CD8-positive, alpha-beta memory T cell (primary cell): ENCODE results near the gene HAPLN1. TPM values are rescaled to one million over a fixed set of nuclear protein-coding genes. Genes with fewer than 3 reads are reported as not detected.

Experiments
- CTCF ChIA-PET: fragments of 350-600 bp; sonication (Branson Sonifier 250); formaldehyde crosslinking; loops from one replicate; lab custom pipeline; 2021; ENCODE audit warnings: antibody characterized with exemption; lab: Charles Lee
- POLR2A ChIA-PET: fragments of 350-600 bp; sonication (Branson Sonifier 250); formaldehyde crosslinking; loops from one replicate; lab custom pipeline; 2021; ENCODE audit warnings: antibody characterized with exemption; lab: Charles Lee
- DNase-seq, 5 donors: peaks; one replicate each; pipeline versions ENCODE4 v3.0.0 to v3.0.0-alpha.2; 2020 to 2022; ENCODE audit warnings: mixed read lengths in 1 of 5
- H3K27ac ChIP-seq: one replicate; pipeline ENCODE4 v1.7.0; 2013; ENCODE audit warnings: low read depth, mild to moderate bottlenecking, low read length, moderate library complexity
- H3K27me3 ChIP-seq: 2 replicates; pipeline ENCODE4 v1.7.0; 2013; ENCODE audit warnings: low read length, mild to moderate bottlenecking; ENCODE audit not compliant: insufficient read depth, poor library complexity, severe bottlenecking
- H3K36me3 ChIP-seq: 2 replicates; pipeline ENCODE4 v1.7.0; 2013; ENCODE audit warnings: mild to moderate bottlenecking, low read length, moderate library complexity; ENCODE audit not compliant: insufficient read depth
- H3K4me1 ChIP-seq: 2 replicates; pipeline ENCODE4 v1.7.0; 2013; ENCODE audit warnings: mild to moderate bottlenecking, low read length, moderate library complexity; ENCODE audit not compliant: insufficient read depth
- H3K4me3 ChIP-seq: 2 replicates; pipeline ENCODE4 v1.7.0; 2013; ENCODE audit warnings: mild to moderate bottlenecking, low read length
- H3K9me3 ChIP-seq: 2 replicates; pipeline ENCODE4 v1.7.0; 2013; ENCODE audit warnings: mild to moderate bottlenecking, low read length
- H3K27ac Mint-ChIP-seq, 8 donors: one replicate each; pipeline ENCODE4 v1.8.0; 2020 to 2021; ENCODE audit warnings: mixed read lengths in 8 of 8, mild to moderate bottlenecking in 6 of 8, inconsistent platforms in 3 of 8, moderate library complexity in 3 of 8
- H3K27me3 Mint-ChIP-seq, 2 donors: one replicate each; pipeline ENCODE4 v1.8.0; 2020 to 2021; ENCODE audit warnings: mixed read lengths in 2 of 2, mild to moderate bottlenecking in 1 of 2, moderate library complexity in 1 of 2
- H3K36me3 Mint-ChIP-seq, 3 donors: one replicate each; pipeline ENCODE4 v1.8.0; 2020 to 2021; ENCODE audit warnings: mixed read lengths in 3 of 3, inconsistent platforms in 1 of 3, mild to moderate bottlenecking in 1 of 3
- H3K4me1 Mint-ChIP-seq, 3 donors: one replicate each; pipeline ENCODE4 v1.8.0; 2020 to 2021; ENCODE audit warnings: mixed read lengths in 3 of 3, inconsistent platforms in 1 of 3, mild to moderate bottlenecking in 1 of 3
- H3K4me3 Mint-ChIP-seq, 7 donors: one replicate each; pipeline ENCODE4 v1.8.0; 2020 to 2021; ENCODE audit warnings: mixed read lengths in 7 of 7, mild to moderate bottlenecking in 6 of 7, moderate library complexity in 4 of 7, inconsistent platforms in 2 of 7
- H3K9me3 Mint-ChIP-seq, 5 donors: one replicate each; pipeline ENCODE4 v1.8.0; 2020 to 2022; ENCODE audit warnings: mixed read lengths in 5 of 5, mild to moderate bottlenecking in 3 of 5, moderate library complexity in 2 of 5, inconsistent platforms in 1 of 5
- polyA plus RNA-seq: library from polyadenylated mRNA; unstranded; fragments of 300-500 nt; fragmentation: Illumina TruSeq; gene quantifications from one replicate; pipeline ENCODE4 v1.2.3, GENCODE V29; 2021
- total RNA-seq, 2 experiments: library from RNA; stranded (reverse); gene quantifications; one replicate each; pipeline ENCODE4 v1.2.3, GENCODE V29; 2021

The HAPLN1 gene
- total and polyA plus RNA-seq, 3 experiments from 2014 or later = not detected

DNA sequence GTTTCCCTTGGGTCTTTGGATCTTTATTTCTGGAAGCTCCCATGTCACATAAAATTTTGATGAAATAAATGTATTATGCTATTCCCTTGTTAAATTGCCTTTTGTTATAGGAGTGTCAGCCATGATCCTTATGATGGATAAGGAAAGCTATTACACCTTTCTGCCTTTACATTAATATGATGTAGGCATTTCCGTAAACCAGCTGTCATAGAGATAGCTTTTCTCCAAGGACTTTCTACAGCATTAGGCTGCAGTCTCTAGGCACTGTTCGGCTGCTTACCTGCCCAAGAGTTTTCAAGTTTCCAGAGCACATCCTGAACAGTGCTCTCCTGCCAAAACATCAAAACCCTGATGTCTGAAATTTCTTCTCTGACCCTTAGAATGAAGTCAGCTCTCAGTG lies 87.4 kb downstream of the HAPLN1 start:
- no peak overlapping the region for H3K4me3 Mint-ChIP-seq
- H3K9me3 ChIP-seq = no peaks in the 10 kb centered on the region
- CTCF ChIA-PET = no interaction called here

GRCh38 chr5:83632874-83633273 lies 87.8 kb downstream of the HAPLN1 start:
- no peaks in the 10 kb centered on the region for H3K27me3 ChIP-seq
- ChIA-PET CTCF (no interaction called here), POLR2A (no interaction called here)
- Mint-ChIP-seq H3K4me3 (no peak overlapping the region), H3K27ac (no peak overlapping the region), H3K9me3 (peaks cover 0 to 4% (median 0%) of the 10 kb centered on the region in 5 donors), H3K27me3 (no peaks in the 10 kb centered on the region), H3K4me1 (no peaks in the 10 kb centered on the region), H3K36me3 (no peaks in the 10 kb centered on the region)
- H3K4me1 ChIP-seq = no peaks in the 10 kb centered on the region
- no peak overlapping the region for H3K27ac ChIP-seq
- no peak overlapping the region for H3K4me3 ChIP-seq
- H3K36me3 ChIP-seq = no peaks in the 10 kb centered on the region
- no peak for DNase-seq
- no peaks in the 10 kb centered on the region for H3K9me3 ChIP-seq

More for the DNA sequence above, 87.4 kb downstream of the HAPLN1 start:
- no peak for DNase-seq
- POLR2A ChIA-PET = no interaction called here
- H3K27me3 ChIP-seq = no peaks in the 10 kb centered on the region
- Mint-ChIP-seq H3K4me1 (no peaks in the 10 kb centered on the region), H3K27me3 (no peaks in the 10 kb centered on the region), H3K9me3 (peaks cover 0 to 4% (median 0%) of the 10 kb centered on the region in 5 donors), H3K36me3 (no peaks in the 10 kb centered on the region), H3K27ac (no peak overlapping the region)
- H3K4me1 ChIP-seq = no peaks in the 10 kb centered on the region
- H3K36me3 ChIP-seq = no peaks in the 10 kb centered on the region
- H3K4me3 ChIP-seq = no peak overlapping the region
- no peak overlapping the region for H3K27ac ChIP-seq

DNA sequence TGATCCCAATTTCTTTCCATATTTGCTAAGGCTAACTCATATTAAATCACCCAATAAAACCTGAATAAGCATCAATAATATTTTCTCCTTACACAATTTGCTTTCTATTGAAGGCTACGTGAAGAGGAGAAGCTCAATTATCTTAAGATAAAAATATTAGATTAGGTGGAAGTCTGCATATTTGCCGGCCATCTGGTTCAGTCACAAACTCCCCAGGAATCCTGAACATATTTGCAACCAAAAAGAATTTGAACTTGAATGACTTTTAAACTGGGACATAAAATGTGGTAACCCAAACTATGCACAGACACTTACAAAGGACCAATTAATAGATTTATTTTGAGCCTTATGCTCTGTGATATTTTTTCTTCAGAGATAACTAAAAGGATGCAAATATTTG lies 92.3 kb downstream of the HAPLN1 start:
- no peak overlapping the region for H3K27ac Mint-ChIP-seq
- no peak overlapping the region for H3K4me3 Mint-ChIP-seq
- peaks cover 0 to 4% (median 0%) of the 10 kb centered on the region in 5 donors for H3K9me3 Mint-ChIP-seq
- Histone ChIP-seq H3K36me3 (no peaks in the 10 kb centered on the region), H3K9me3 (no peaks in the 10 kb centered on the region), H3K27ac (no peak overlapping the region), H3K27me3 (no peaks in the 10 kb centered on the region), H3K4me3 (no peak overlapping the region), H3K4me1 (no peaks in the 10 kb centered on the region)
- H3K4me1 Mint-ChIP-seq = no peaks in the 10 kb centered on the region
- no peaks in the 10 kb centered on the region for H3K36me3 Mint-ChIP-seq
- no peak for DNase-seq
- ChIA-PET POLR2A (no interaction called here), CTCF (no interaction called here)
- peaks cover 0 to 7% of the 10 kb centered on the region in 2 donors for H3K27me3 Mint-ChIP-seq

GRCh38 chr5:83614841-83615240 lies 105.8 kb downstream of the HAPLN1 start:
- no peaks in the 10 kb centered on the region for H3K36me3 Mint-ChIP-seq
- Histone ChIP-seq H3K27me3 (no peaks in the 10 kb centered on the region), H3K9me3 (no peaks in the 10 kb centered on the region), H3K36me3 (no peaks in the 10 kb centered on the region), H3K4me3 (no peak overlapping the region), H3K27ac (no peak overlapping the region), H3K4me1 (no peaks in the 10 kb centered on the region)
- H3K9me3 Mint-ChIP-seq = peaks cover 4 to 14% (median 6%) of the 10 kb centered on the region in 5 donors
- no peaks in the 10 kb centered on the region for H3K4me1 Mint-ChIP-seq
- CTCF ChIA-PET = no interaction called here
- no peak overlapping the region for H3K4me3 Mint-ChIP-seq
- DNase-seq = no peak
- H3K27ac Mint-ChIP-seq = no peak overlapping the region
- POLR2A ChIA-PET = no interaction called here
- peaks cover 0 to under 1% of the 10 kb centered on the region in 2 donors for H3K27me3 Mint-ChIP-seq

DNA sequence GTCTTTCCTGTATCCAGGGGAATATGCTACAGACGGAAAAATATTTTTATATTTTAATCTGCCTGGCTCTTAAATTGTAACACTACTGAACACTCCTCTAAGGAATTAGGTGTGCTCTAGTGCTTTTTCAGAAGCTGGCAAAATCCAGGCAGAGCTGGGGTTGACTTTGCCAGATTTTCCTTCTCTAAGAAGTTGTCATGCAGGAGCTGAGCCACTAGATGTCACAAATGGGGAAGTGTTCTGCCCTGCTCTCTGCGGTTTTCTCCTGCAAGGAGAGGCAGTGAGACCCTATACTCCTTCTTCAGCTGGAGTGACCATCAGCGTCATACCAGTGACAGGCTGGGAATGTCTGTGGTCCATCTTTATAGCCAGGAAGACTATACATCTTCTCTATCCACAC lies 112.5 kb downstream of the HAPLN1 start:
- Mint-ChIP-seq H3K9me3 (peaks cover 0 to 5% (median 0%) of the 10 kb centered on the region in 5 donors), H3K36me3 (no peaks in the 10 kb centered on the region), H3K27ac (no peak overlapping the region), H3K4me3 (no peak overlapping the region), H3K4me1 (no peaks in the 10 kb centered on the region), H3K27me3 (peaks cover 5 to 9% of the 10 kb centered on the region in 2 donors)
- Histone ChIP-seq H3K9me3 (no peaks in the 10 kb centered on the region), H3K27me3 (no peaks in the 10 kb centered on the region), H3K4me3 (no peak overlapping the region), H3K27ac (no peak overlapping the region), H3K4me1 (no peaks in the 10 kb centered on the region), H3K36me3 (no peaks in the 10 kb centered on the region)
- ChIA-PET CTCF (no interaction called here), POLR2A (no interaction called here)
- DNase-seq = no peak

GRCh38 chr5:83595217-83595616 lies 125.4 kb downstream of the HAPLN1 start:
- Histone ChIP-seq H3K4me1 (no peaks in the 10 kb centered on the region), H3K9me3 (no peaks in the 10 kb centered on the region), H3K27me3 (no peaks in the 10 kb centered on the region), H3K36me3 (no peaks in the 10 kb centered on the region), H3K27ac (no peak overlapping the region), H3K4me3 (no peak overlapping the region)
- ChIA-PET CTCF (no interaction called here), POLR2A (no interaction called here)
- H3K27ac Mint-ChIP-seq = no peak overlapping the region
- H3K4me1 Mint-ChIP-seq = no peaks in the 10 kb centered on the region
- no peak for DNase-seq
- no peaks in the 10 kb centered on the region for H3K9me3 Mint-ChIP-seq
- no peak overlapping the region for H3K4me3 Mint-ChIP-seq
- H3K36me3 Mint-ChIP-seq = no peaks in the 10 kb centered on the region
- H3K27me3 Mint-ChIP-seq = peaks cover 0 to 2% of the 10 kb centered on the region in 2 donors

DNA sequence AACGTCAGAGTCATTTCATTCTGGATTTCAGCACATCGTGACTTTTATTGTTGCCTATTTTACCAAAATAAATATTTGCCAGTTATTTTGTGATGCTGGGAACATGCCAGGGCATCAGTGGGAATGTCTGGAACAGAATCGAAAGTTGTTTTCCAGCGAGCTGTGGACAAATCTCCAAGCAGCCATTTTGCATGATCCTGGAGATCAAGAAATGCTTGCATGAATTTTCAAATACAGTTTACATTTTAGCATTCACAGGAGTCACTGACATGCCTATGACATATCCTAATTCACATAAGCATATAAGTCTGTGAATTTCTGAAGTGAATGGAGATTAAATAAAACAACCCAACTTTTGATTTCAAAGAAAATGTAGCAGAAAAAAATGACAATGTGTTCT lies 129.7 kb downstream of the HAPLN1 start:
- DNase-seq = no peak
- Histone ChIP-seq H3K4me1 (no peaks in the 10 kb centered on the region), H3K36me3 (no peaks in the 10 kb centered on the region), H3K27me3 (no peaks in the 10 kb centered on the region), H3K4me3 (no peak overlapping the region), H3K9me3 (no peaks in the 10 kb centered on the region), H3K27ac (no peak overlapping the region)
- Mint-ChIP-seq H3K4me3 (no peak overlapping the region), H3K27ac (no peak overlapping the region), H3K9me3 (no peaks in the 10 kb centered on the region), H3K4me1 (no peaks in the 10 kb centered on the region), H3K27me3 (no peaks in the 10 kb centered on the region), H3K36me3 (no peaks in the 10 kb centered on the region)
- POLR2A ChIA-PET = no interaction called here
- CTCF ChIA-PET = no interaction called here

- Mint-ChIP-seq H3K27ac (no peak overlapping the region), H3K36me3 (no peaks in the 10 kb centered on the region), H3K9me3 (no peaks in the 10 kb centered on the region), H3K4me3 (no peak overlapping the region), H3K27me3 (no peaks in the 10 kb centered on the region), H3K4me1 (no peaks in the 10 kb centered on the region)
- Histone ChIP-seq H3K4me3 (no peak overlapping the region), H3K27me3 (no peaks in the 10 kb centered on the region), H3K27ac (no peak overlapping the region), H3K36me3 (no peaks in the 10 kb centered on the region), H3K9me3 (no peaks in the 10 kb centered on the region), H3K4me1 (no peaks in the 10 kb centered on the region)
- ChIA-PET POLR2A (no interaction called here), CTCF (no interaction called here)
- no peak for DNase-seq
These were observed 130.9 kb downstream of the HAPLN1 start for GRCh38 chr5:83589786-83590185.
